NT2/D1 (cell line): ENCODE data around the gene PALLD.

Experiments
- SUZ12 ChIP-seq: IDR thresholded peaks from 2 replicates; pipeline ENCODE4 v1.6.1; 2011; ENCODE audit not compliant: insufficient read length, insufficient read depth; ENCODE audit errors: extremely low read depth
- YY1 ChIP-seq: IDR thresholded peaks from 2 replicates; pipeline ENCODE4 v1.6.1; 2011; ENCODE audit not compliant: insufficient read length, insufficient read depth
- ZNF274 ChIP-seq: IDR thresholded peaks from 2 replicates; pipeline ENCODE4 v1.6.1; 2011; ENCODE audit warnings: mild to moderate bottlenecking, low read depth, low read length

DNA sequence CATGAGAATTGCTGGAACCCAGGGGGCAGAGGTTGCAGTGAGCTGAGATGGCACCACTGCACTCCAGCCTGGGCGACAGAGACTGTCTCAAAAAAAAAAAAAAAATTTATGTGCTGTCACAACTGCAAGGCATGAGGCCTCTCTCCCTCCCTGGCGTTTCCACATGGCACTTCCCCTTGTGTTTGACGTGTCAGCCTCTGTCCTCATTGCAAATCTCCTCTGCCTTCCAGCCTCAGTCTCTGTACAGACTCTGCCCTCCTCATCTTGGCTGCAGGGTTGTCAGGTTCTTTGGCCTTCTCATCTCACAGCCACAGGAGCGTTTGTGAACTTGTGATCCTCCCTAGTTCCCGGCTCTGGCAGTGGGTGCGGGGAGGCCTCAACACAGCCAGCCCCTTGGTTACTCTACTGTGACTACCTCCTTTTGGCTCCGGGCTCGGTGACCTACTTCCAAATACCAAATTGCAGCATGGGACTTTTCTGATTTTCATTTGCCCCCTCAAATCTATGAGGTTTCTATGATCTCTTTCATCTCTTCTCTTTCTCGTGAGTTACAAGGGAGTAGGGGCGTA lies 263.2 kb downstream of the PALLD start:
- no peak for TF ChIP-seq YY1
- TF ChIP-seq ZNF274: no peak
- no peak for TF ChIP-seq SUZ12
